Breast epithelium (tissue), 3 donors: ENCODE data around the gene ATP8A1.

Source experiments
- CTCF ChIP-seq, 3 donors: fragments of 450-650 bp; IDR thresholded peaks; one replicate each; pipeline ENCODE4 v1.5.1; 2016 to 2017; ENCODE audit warnings: antibody characterized with exemption in 3 of 3, mild to moderate bottlenecking in 3 of 3, moderate library complexity in 3 of 3
- POLR2A ChIP-seq: fragments of 450-650 bp; IDR thresholded peaks from one replicate; pipeline ENCODE4 v1.6.1; 2016; ENCODE audit warnings: antibody characterized with exemption, mild to moderate bottlenecking, moderate library complexity
- POLR2AphosphoS5 ChIP-seq, 3 donors: sonication (generic); formaldehyde crosslinking; IDR thresholded peaks; one replicate each; pipeline ENCODE4 v1.6.1; 2017; ENCODE audit warnings: antibody characterized with exemption in 3 of 3

DNA sequence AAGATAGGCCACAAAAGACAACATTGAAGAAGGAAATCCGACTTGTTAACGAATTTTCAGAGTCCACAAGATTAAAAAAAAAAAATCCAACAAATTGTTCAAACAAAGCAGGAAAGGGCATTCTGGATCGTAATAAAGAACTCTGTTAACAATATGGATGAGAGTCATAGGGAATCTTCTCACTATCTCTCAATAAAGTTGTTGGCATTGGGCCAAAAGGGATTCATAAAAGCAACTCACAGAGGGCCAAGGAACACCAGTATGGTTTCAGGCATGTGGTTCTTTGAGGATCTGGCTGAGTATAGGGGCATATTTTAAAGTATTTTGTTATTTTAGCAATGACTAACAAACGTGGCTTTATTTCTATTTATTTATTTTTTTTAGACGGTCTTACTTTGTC, 210.1 kb downstream of the ATP8A1 start:
- TF ChIP-seq CTCF (IDR thresholded peaks at IDR 0.05) (no peak), POLR2AphosphoS5 (IDR thresholded peaks at IDR 0.05) (no peak), POLR2A (no peak)
